HepG2 (cell line): ENCODE data around the gene MYBL2. TPM values are rescaled to one million over a fixed set of nuclear protein-coding genes. Genes with fewer than 3 reads are reported as not detected.

ENCODE experiments used
- ATAC-seq: fragments of 200-7000 bp; cut with Tn5 transposase; 3 replicates; pipeline ENCODE4 v1.9.1; 2020; ENCODE audit warnings: mild to moderate bottlenecking, moderate library complexity
- BruUV-seq: library from RNA; stranded (reverse); fragments of 400-500 nt; replicated peaks from 2 replicates; lab custom pipeline; 2021; lab: Mats Ljungman, UMichigan
- CTCF ChIA-PET: fragments of 300-600 bp; formaldehyde crosslinking; extraction: SDS; loops from one replicate; lab custom pipeline; 2021; ENCODE audit warnings: low total read pairs, inconsistent platforms, low intra/inter-chr PET ratio; lab: Yijun Ruan, JAX
- POLR2A ChIA-PET: fragments of 350-600 bp; sonication (Branson Sonifier 250); formaldehyde crosslinking; loops from one replicate; lab custom pipeline; 2020; ENCODE audit warnings: antibody characterized with exemption, inconsistent platforms; lab: Yijun Ruan, JAX
- DNase-seq: peaks from one replicate; pipeline ENCODE4 v3.0.0-alpha.2; 2015; ENCODE audit warnings: low spot score
- FAIRE-seq: peaks from 3 replicates; lab custom pipeline; 2011; peaks lifted over from hg19 to GRCh38; lab: Jason Lieb, UNC
- H2AFZ ChIP-seq: one replicate; pipeline ENCODE4 v1.6.1; 2011; ENCODE audit warnings: low read length, inconsistent platforms
- H3K27ac ChIP-seq: fragments of 300-600 bp; 3 replicates; pipeline ENCODE4 v1.8.0; 2011; ENCODE audit warnings: mixed run types, mild to moderate bottlenecking, mixed read lengths, low read length, inconsistent platforms; ENCODE audit not compliant: insufficient read depth; ENCODE audit errors: extremely low read length
- H3K27me3 ChIP-seq, 2 experiments: fragments of 200-600 bp in 1 of 2; 2 replicates in 1 of 2; 3 replicates in 1 of 2; pipeline versions ENCODE4 v1.6.0 to v1.8.0; 2011; ENCODE audit warnings: low read length in 2 of 2, mild to moderate bottlenecking in 2 of 2, moderate library complexity in 2 of 2, inconsistent platforms in 1 of 2; ENCODE audit not compliant: insufficient read depth in 2 of 2, control insufficient read depth in 1 of 2
- H3K36me3 ChIP-seq, 2 experiments: fragments of 200-600 bp in 1 of 2; replicated peaks in 1 of 2; 2 replicates in 1 of 2; 3 replicates in 1 of 2; pipeline versions ENCODE4 v1.5.1 to v1.8.0; 2011; ENCODE audit warnings: low read length in 2 of 2, inconsistent platforms in 1 of 2; ENCODE audit not compliant: insufficient read depth in 2 of 2, control insufficient read depth in 1 of 2
- H3K4me1 ChIP-seq: 2 replicates; pipeline ENCODE4 v1.5.1; 2012; ENCODE audit warnings: low read length, inconsistent platforms; ENCODE audit not compliant: insufficient read depth
- H3K4me2 ChIP-seq: 2 replicates; pipeline ENCODE4 v1.6.0; 2011; ENCODE audit warnings: low read depth, low read length, inconsistent platforms
- H3K4me3 ChIP-seq, 3 experiments: fragments of 200-600 bp in 1 of 3; sonication (generic), shearing (Covaris generic) in 1 of 3; replicated peaks in 1 of 3; 2 replicates each; pipeline ENCODE4 v1.5.1; 2011 to 2016; ENCODE audit warnings: low read length in 3 of 3, inconsistent platforms in 2 of 3, low read depth in 2 of 3, mild to moderate bottlenecking in 2 of 3, control low read depth in 1 of 3, mixed read lengths in 1 of 3; ENCODE audit not compliant: insufficient read depth in 1 of 3
- H3K79me2 ChIP-seq: one replicate; pipeline ENCODE4 v1.6.1; 2011; ENCODE audit warnings: low read length, inconsistent platforms; ENCODE audit not compliant: insufficient read depth
- H3K9ac ChIP-seq: 2 replicates; pipeline ENCODE4 v1.6.0; 2011; ENCODE audit warnings: mild to moderate bottlenecking, low read depth, low read length, inconsistent platforms; ENCODE audit not compliant: insufficient read depth
- H3K9me3 ChIP-seq: 2 replicates; pipeline ENCODE4 v1.5.1; 2012; ENCODE audit warnings: mild to moderate bottlenecking, low read length
- H4K20me1 ChIP-seq: 2 replicates; pipeline ENCODE4 v1.6.0; 2011; ENCODE audit warnings: inconsistent platforms, mild to moderate bottlenecking, low read length, moderate library complexity; ENCODE audit not compliant: insufficient read depth
- AHDC1 ChIP-seq: sonication (generic); formaldehyde crosslinking; IDR thresholded peaks from 2 replicates; pipeline ENCODE4 v1.5.1; 2020; ENCODE audit warnings: mild to moderate bottlenecking, missing genetic modification reagents, borderline replicate concordance
- FOSL1 ChIP-seq: sonication (generic); formaldehyde crosslinking; IDR thresholded peaks from 2 replicates; pipeline ENCODE4 v1.9.0; 2021; ENCODE audit warnings: missing genetic modification reagents, borderline replicate concordance
- MIER3 ChIP-seq: IDR thresholded peaks from 2 replicates; pipeline ENCODE4 v1.6.1; 2016; ENCODE audit warnings: missing compliant biosample characterization, borderline replicate concordance
- RBFOX2 ChIP-seq: fragments of 200-400 bp; formaldehyde crosslinking; IDR thresholded peaks from 2 replicates; pipeline ENCODE4 v1.6.1; 2017; ENCODE audit warnings: low read depth, mild to moderate bottlenecking, low read length
- SMARCE1 ChIP-seq: fragments of 450-650 bp; IDR thresholded peaks from 2 replicates; pipeline ENCODE4 v1.6.1; 2017; ENCODE audit warnings: borderline replicate concordance
- SP140L ChIP-seq: sonication (generic); formaldehyde crosslinking; IDR thresholded peaks from 2 replicates; pipeline ENCODE4 v1.4.0; 2020; ENCODE audit warnings: missing genetic modification reagents, borderline replicate concordance
- ZBED4 ChIP-seq: sonication (generic); formaldehyde crosslinking; IDR thresholded peaks from 2 replicates; pipeline ENCODE4 v1.4.0; 2020; ENCODE audit warnings: missing genetic modification reagents, borderline replicate concordance
- ZBTB8A ChIP-seq: sonication (generic); formaldehyde crosslinking; IDR thresholded peaks from 2 replicates; pipeline ENCODE4 v1.4.0; 2020; ENCODE audit warnings: mild to moderate bottlenecking, low read depth, missing genetic modification reagents, borderline replicate concordance
- ZFP90 ChIP-seq: sonication (generic); formaldehyde crosslinking; IDR thresholded peaks from 2 replicates; pipeline ENCODE4 v1.8.0; 2022; ENCODE audit warnings: missing genetic modification reagents, mild to moderate bottlenecking, inconsistent platforms, borderline replicate concordance
- ZSCAN22 ChIP-seq: sonication (generic); formaldehyde crosslinking; IDR thresholded peaks from 2 replicates; pipeline ENCODE4 v1.4.0; 2020; ENCODE audit warnings: mild to moderate bottlenecking, missing genetic modification reagents
- ZSCAN25 ChIP-seq: sonication (generic); formaldehyde crosslinking; IDR thresholded peaks from 2 replicates; pipeline ENCODE4 v1.8.0; 2022; ENCODE audit warnings: mild to moderate bottlenecking, missing genetic modification reagents
- WGBS: methylation state at CpG from one replicate; pipeline ENCODE4 v1.1.6; 2017; ENCODE audit warnings: low lambda C conversion rate; 5-methylcytosine and 5-hydroxymethylcytosine counted together
- in situ Hi-C: cut with HindIII; loops from 2 replicates; pipeline ENCODE4 v1.10.0; 2017; ENCODE audit warnings: low pct_unique_long_range_greater_than_20kb; ENCODE audit not compliant: extremely low pct_ligation_motif_present
- intact Hi-C: fragments of 100-400 bp; cut with micrococcal nuclease; formaldehyde crosslinking; loops from one replicate; pipeline ENCODE4 v1.10.0; 2022; ENCODE audit not compliant: unreplicated experiment
- polyA plus RNA-seq, 8 experiments: library from polyadenylated mRNA; depleted of rRNA in 3 of 8; stranded (reverse) in 7 of 8; unstranded in 1 of 8; fragments of >200 nt; fragmentation: Illumina TruSeq in 4 of 8; extraction: Trizol in 4 of 8; gene quantifications; 2 replicates each; pipeline versions ENCODE4 v1.2.1 to v1.2.3, GENCODE V29; 2011 to 2016; ENCODE audit warnings: low read depth in 4 of 8, missing spikeins in 1 of 8, mixed read lengths in 1 of 8; ENCODE audit not compliant: insufficient read depth in 1 of 8
- total RNA-seq, 5 experiments: library from RNA; depleted of rRNA; stranded (reverse); fragments of >200 nt; fragmentation: Illumina TruSeq; extraction: Trizol; gene quantifications; 2 replicates each; pipeline ENCODE4 v1.2.3, GENCODE V29; 2016; ENCODE audit warnings: low read depth in 1 of 5

MYBL2 gene
- total and polyA plus RNA-seq, 2 of the 13 experiments (the other 11 are each of a cell fraction or from before 2014, with no cell fraction given), result 11.9 to 66.2 TPM

- ChIA-PET CTCF (no interaction called here), POLR2A (no interaction called here)
- 91% methylated on average over 8 of the region's 9 CpGs for WGBS
- no peaks in the 10 kb centered on the region for H3K27me3 ChIP-seq
- H3K79me2 ChIP-seq, result no peaks in the 10 kb centered on the region
- no peak overlapping the region for H3K27ac ChIP-seq
- TF ChIP-seq ZSCAN22 (CRISPR knock-in tag) (no peak), FOSL1 (no peak), SP140L (CRISPR knock-in tag) (no peak), RBFOX2 (no peak), ZBED4 (CRISPR knock-in tag) (no peak), SMARCE1 (no peak), AHDC1 (CRISPR knock-in tag) (no peak), ZBTB8A (CRISPR knock-in tag) (no peak), ZFP90 (CRISPR knock-in tag) (no peak), MIER3 (no peak), ZSCAN25 (CRISPR knock-in tag) (no peak)
- no peak overlapping the region for H2AFZ ChIP-seq
- no TSS peak for BruUV-seq
- intact Hi-C loops, result no loop called here
- in situ Hi-C loops, result no loop called here
- no peak overlapping the region for H3K4me3 ChIP-seq
- FAIRE-seq (no peak), ATAC-seq (no peak), DNase-seq (no peak)
- no peak overlapping the region for H3K4me2 ChIP-seq
- no peaks in the 10 kb centered on the region for H3K4me1 ChIP-seq
- H3K9ac ChIP-seq, result no peak overlapping the region
- no peaks in the 10 kb centered on the region for H4K20me1 ChIP-seq
- H3K9me3 ChIP-seq, result no peaks in the 10 kb centered on the region
- peaks cover 30 to 55% of the 10 kb centered on the region in 2 experiments for H3K36me3 ChIP-seq
Measured at GRCh38 chr20:43710370-43711044, 43.6 kb downstream of the MYBL2 start.
